ENCODE data around the gene TBCCD1.

DNA sequence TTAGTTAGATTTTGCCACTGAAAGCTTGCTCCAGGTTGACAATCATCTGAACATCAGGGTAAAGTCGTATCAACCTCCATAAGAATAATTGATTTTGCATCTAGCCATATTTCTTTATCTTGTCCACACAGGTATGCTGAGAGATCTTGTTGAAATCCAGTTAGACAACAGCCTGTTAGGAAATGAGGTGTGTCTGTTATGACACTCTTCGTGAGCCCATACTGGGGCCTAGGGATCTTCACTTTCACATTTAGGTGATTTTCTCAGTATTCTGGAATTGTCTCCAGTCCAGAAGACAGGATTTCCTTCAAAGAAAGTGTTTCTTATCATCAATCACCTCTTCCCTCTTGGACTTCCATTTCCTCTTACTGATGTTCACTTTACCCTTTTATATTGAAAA, 21.5 kb upstream of the TBCCD1 start:
- no peak for TF ChIP-seq POLR2A (IDR thresholded peaks at IDR 0.05)
- no peak for TF ChIP-seq CTCF (IDR thresholded peaks at IDR 0.05)
- TF ChIP-seq EP300 (IDR thresholded peaks at IDR 0.05): no peak

All from ovary (tissue), 3 donors.